ENCODE results near the gene SLC30A2.

The SLC30A2 gene

DNA sequence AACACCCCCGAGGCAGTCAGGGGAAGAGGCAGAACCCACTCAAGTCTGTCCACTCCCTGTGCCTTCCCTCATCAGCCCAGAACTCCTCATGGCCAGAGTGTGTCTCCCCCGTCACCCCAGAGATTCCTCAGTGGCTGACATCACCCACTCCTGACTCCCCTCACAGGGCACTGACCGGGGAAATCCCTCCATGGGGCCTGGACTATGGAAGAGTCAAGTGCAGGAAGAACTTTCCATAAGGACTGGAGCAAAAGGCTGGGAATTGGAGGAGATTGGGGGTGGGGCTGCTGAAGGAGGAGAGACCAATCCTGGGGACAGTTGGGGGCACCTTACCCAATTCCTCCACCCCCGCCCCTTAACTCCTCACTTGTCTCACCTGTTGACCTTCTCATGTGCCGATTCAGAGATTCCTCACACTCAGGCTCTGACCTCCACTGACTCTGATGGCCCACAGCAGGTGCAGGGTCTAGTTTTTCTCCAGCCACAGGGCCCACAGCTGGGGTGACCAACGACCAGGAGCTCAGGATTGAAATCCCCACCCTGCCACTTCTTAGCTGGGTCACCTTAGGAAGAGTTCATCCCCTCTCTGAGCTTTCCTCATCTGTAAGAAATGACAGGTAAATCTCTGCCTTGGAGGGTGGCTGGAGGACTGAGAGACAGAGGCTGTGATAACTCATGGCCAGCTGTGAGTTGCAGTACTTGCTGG lies 24.8 kb downstream of the SLC30A2 start:
- no peak for DNase-seq

DNA sequence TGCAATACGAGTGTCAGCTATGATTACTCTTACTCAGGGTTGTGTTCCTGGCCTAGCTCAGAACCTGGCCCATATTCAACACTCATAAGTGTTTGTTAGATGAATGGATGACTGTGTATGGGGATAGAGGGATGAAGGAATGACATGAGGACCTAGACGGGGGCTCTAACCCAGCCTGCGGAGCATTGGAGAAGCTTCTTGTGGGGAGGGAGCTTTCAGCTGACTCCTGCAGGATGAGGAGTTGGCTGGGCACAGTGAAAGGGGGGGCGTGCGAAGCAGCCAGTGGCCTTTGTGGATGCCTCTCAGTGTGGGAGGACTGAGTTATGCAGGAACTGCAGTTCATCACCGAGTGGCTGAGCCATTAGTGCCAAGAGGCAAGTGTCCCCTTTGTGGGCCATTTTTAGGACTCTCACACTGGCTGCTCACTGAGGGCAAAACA lies 25.6 kb downstream of the SLC30A2 start:
- no peak for DNase-seq

DNA sequence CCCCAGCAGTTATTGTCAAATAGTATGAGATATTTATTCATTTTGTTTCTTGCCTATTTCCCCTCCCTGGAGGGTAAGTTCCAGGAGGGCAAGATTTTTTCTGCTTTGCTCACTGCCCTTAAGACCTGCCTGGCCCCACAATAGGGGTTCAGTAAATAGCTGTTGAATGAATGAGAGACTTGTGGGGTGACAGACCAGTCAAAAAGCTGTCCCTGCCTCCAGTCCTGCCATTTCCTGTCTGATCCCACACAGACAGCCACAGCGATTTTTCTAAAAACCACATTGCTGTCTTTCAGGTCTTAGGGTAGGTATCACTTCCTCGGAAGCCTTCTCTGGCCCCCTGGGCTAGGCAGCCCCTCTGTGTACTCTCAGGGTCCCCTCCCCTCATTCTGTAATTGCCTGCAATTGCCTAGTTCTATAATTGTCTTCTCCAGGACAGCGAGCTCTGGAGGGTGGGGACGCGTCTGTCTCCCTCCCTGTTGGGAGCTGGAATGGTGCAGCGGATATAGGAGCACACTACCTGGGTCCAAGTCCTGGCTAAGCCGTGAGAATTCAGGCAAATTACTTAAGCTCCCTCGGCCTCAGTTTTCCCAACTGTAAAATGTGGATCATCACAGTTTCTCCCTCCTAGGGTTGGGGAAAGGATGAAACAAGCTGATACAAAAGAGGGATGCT lies 26.1 kb downstream of the SLC30A2 start:
- no peak for DNase-seq

DNA sequence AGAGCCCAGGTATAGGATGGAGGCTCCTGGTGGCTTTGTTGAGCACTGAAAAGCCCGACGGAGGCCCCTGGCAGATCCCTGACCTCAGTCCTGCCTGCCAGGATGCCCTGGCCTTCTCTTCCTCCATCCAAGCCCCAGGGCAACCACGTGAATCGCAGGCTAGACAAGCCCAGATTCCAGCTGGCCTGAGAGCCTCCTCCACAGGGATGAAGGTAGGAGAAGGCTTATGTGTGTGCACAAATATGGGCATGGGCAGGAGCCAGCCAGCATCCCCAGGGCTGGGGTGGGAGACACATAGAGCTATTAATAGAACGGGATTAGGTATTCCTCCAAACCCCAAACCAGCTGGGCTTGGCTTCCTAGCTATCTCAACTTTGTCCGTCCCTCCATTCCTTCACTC lies 28.3 kb downstream of the SLC30A2 start:
- no peak for DNase-seq

DNA sequence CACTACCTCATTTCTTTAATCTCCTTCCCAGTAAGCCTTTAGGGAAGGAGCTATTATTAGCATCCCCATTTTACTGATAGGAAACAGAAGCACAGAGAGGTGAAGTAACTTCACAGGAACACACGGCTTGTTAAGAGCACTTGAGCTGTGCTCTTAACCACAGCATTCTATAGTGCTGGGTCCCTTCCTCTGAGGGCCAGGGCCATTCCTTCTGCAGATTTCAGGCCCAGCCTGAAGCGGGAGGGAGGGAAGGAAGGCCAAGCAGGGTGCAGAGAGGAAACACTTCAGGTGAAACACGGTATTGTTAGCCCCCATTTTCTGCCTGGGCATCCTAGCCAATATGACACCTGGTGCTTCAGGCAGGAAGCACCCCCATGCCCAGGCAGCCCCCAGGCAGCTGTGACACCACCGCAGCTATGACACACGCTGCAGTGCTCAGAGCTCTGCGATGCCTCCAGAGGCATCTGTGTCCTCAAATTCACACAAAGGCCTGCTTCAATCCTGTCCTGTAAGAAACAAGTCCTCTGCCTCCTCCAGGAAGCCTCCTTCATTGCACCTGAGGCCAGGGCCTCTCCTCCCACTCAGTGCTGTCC lies 28.9 kb downstream of the SLC30A2 start:
- DNase-seq: no peak

DNA sequence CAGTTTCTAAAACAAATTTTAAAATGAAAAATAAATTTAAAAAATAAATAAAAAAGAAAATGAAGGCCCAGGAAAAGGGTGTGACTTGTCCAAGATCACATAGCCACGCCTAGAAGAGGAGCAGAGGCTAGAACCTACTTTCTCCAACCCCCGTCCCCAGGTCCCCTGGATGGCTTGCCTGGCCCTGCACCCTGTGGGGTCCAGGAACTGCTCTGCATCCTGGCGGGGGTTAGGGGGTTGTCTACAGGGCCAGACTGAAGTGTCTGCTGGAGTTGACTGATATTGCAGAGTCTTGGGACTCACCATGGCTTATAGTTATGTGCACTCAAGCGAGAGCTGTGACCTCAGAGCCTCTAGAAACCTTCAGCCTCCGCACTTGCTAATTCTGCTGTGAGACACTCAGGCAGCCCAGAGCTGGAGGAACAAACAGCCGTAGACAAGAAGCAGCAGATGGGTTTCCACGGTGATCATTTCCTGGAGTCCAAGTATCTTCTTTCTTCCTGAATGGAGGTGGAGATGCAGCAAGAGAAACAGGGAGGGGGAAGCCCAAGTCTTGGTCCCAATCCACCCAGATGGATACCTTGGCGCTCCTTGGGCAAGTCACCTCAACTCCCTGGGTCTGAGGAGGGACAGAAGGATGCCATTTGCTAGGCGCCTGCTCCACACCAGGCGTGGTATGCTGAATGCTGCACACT lies 29.5 kb downstream of the SLC30A2 start:
- peak; percentile 46 for DNase-seq

DNA sequence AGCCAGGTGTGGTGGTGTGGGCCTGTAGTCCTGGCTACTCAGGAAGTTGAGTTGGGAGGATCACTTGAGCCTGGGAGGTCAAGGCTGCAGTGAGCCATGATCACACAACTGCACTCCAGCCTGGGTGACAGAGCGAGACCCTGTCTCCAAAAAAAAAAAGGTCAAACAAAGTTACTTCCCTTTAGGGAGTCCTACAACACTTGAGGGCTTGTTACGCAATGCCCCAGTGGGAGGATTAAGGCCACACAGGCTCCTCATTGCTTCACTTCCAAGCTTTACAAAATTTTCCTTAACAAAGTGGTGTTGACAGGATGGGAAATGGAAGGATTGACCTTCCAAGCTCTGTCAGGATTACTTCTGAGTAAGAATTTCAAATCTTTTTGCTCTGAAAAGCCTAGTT lies 30.6 kb downstream of the SLC30A2 start:
- no peak for DNase-seq

DNA sequence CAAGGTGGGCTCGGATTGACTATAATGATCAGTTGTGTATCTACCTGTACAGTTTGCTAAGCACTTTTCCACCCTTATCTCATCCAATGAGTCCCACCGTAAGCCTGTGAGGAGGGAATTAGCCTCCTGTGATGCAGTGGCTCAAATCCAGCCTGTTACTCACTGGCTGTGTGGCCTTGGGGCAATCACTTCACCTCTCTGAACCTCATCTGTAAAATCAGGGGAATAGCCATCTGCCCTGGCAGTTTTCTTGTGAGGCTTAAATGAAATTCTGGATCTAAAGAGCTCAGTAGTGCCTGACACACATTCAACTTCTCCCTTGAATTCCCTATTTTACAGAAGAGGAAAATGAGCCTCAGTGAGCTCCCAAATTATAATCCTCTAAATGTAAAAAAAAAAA lies 31.7 kb downstream of the SLC30A2 start:
- DNase-seq: no peak

DNA sequence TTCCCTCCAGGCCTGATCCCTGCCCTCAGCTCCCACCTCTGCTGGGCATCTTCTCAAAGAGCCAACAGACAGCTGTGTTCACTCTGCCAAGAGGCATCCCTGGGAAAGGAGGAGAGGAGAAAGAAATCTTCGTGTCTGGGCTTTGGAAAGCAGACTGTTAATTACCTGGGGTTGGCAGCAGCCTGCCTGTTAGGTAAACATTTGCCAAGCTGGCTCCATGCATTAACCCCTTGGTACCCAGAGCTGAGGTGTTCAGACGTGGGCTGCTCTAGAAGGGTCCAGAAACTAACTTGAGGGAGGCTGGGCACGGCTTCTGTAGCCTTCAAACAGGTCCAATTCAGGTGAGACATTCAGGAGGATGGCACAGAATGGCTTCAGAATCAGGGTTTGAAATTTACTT lies 33.1 kb downstream of the SLC30A2 start:
- DNase-seq: peak; percentile 30

DNA sequence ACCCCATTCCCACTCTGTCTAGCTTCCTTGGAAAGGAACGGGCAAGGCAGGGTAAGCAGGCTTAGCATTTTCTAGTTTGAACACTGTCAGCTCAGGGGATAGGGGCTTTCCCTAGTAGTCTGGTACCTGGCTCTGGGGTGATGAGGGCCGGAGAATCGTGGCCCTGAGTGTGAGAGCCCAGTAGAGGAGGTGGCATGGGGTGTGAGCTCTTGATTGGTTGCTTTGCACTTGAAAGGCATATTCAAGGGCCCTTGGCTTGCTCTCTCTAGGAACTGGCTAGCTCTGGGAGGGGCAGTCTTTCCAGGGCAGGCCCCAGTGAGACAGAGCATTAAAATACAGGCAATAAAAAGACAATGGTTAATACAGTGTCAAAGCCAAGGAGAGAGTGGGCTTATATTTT lies 35.1 kb downstream of the SLC30A2 start:
- DNase-seq: no peak

DNA sequence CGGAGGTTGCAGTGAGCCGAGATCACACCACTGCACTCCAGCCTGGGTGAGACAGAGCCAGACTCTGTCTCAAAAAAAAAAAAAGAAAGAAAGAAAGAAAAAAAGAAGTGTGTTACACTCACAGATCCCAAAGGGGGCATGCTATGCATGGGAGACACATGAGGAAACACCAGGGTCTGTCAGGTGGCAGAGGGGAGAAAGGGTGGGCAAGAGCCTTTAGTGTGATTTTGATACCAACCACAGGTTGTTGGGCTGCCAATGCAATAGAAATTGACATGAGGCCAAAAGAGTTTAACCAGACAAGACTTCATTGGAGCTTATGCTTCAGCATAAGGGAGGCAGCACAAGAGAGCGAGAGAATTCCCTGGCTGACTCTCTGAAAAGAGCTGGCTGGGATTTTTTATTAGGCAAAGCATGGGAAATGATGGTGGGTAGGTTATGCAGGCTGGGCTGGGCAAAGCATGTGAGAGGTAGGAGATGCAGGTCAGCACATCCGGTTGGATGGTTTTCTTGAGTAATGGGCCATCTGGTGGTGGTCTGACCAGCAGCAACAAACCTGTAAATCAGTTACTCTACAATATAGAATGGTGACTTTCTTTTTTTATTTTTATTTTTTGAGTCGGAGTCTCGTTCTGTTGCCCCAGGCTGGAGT lies 36.0 kb downstream of the SLC30A2 start:
- DNase-seq: peak; percentile 50

DNA sequence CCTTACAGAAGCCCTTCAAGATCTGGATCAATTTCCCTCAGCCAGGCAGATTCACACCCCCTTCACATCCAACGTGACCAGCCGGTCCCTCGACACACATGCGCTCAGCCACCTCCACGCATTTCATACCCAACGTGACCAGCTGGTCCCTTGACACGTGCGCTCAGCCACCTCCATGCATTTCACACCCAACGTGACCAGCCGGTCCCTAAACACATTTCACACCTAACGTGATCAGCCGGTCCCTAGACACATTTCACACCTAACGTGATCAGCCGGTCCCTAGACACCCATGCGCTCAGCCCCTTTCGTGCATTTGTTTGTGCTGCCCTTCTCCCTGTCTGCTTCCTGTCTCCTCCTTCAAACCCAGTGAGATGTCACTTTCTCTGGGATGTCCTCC lies 39.2 kb downstream of the SLC30A2 start:
- DNase-seq: no peak

DNA sequence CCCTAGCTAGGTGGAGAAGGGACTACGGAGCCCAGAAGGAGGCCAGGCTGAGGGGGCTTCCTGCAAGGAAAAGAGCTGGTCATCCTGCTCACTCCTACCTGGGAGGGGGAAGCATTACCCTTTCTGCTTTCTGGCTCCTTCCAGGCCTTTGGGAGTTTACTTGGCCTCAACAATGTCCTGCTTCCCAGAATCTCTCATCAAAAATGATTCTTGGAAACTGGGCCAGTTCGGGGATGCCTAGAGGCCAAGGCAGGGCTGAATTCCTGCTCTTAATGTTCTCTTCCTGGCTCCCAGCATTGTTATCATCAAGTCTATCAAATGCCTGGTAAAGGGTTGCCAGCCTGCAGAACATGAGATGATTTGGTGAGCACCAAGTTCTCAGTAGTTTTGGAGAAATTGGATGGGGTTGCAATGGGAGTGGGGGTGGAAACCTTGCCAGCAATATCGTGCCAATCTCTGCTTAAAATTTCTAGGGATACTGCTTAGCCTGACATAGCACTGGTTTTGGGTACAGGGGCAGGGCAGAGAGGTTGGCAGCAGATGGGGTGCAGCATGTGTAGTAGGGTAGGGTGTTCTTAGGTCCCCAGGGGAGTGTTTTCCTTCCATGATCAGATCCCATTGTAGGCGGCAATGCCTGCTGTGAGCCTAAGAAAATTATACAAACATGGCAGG lies 40.3 kb downstream of the SLC30A2 start:
- no peak for DNase-seq

DNA sequence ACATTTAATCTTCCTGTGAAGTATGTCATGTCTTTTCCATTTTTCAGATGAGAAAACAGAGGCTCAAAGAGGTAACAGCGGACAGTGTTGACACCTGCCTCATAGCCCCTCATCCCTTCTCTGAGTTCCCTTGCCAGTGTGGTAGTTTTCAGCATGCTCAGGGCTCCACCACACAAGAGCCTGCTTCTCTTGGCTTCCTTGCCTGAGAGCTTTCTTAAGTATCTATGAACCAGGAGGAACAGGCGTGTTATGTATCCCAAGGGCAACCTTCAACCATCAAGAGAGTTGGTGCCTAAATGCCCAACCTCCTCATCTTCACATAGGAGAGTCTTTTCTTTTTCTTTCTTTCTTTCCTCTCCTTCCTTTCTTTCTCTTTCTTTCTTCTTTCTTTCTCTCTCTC lies 42.2 kb downstream of the SLC30A2 start:
- DNase-seq: no peak

DNA sequence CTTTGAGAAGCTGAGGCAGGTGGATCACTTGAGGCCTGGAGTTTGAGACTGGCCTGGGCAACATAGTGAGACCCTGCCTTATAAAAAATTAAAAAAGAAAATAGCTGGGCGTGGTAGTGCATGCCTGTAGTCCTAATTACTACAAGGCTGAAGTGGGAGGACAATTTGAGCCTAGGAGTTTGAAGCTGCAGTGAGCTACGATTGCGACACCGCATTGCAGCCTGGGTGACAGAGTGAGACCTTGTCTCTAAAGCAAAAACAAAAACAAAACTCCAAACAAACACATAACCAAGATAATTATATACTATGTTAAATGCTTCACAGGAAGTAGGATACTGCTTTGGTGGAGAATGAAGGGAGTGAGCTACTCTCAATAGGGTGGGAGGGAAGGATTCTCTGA lies 42.7 kb downstream of the SLC30A2 start:
- DNase-seq: no peak

DNA sequence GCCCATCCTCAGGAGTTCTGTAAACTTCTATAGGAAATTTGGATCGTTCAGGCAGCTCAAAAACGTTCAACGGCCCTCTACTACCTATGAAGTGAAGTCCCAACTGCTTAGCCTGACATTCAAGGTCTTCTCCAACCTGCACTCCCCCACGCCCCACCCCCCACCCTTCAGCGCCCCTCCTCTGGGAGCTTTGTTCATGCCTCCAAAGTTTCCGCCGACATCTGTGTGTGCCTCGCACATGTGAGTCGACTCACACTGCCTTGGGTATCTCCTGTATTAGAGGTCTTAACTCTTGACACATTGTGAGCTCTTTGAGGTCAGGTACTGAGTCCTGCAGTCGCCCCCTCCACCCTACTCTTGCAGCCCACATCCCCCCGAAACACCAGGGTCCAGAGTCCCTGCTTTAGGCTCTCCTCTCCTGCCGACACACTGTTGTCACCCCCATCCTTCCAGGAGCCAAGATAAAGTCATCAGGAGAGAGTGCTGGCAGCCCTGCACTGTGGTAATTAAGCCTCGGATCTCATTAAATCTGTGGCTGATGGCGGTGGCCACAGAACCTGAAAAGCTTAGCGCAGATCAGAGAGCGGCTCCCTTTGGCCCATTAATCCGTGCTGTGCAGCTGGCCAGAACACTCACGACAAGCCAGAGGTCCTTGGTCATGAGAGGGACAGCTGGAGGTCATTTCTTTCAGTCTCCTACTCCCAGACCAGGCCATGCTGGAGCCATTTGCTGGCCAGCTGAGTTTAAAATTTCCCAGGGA lies 46.7 kb downstream of the SLC30A2 start:
- no peak for DNase-seq

DNA sequence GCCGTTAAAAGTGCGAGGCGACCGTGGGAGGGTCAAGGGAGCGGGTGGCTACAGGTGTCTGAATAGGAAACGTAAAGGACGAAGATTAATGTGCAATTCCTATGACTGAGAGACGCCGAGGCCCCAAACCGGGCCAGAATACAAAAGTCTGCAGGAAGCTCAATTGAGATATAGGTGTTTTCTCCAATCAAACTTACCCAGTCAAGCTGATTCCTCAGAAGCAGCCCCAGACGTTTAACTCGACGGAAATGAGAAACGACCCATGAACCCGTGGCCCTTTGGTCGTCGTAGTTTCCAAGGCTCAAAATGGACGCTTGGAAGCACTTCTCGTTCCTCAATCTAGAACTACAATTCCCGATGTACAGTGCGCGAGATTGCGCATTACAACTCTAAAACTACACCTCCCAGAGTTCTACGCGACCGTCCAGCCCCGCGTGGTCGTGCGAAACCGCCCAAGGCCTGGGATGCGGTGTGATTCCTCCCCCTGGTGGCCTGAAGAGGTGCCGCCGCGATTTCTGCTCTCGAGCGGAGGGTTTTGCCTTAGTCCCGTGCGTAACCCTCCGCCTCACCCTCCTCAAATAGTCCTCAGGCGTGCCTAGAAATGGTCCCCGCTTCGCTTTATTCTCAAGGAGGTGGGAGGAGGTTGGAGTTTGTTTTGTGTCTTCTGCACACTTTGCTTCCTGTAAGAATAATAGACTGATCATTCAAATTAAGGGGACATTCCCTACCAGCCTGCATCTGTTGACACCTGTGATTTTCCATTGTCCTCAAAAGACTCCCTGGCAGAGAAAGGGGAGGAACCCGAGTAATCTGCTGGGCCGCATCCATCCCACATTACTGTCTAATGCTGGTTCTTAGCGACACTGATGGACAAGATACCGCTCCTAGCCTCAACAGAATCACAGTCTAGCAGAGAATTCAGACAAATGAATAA lies 47.8 kb downstream of the SLC30A2 start, which contains the start of gene PAFAH2:
PAFAH2 (minus strand) TSS at position 236 of the 934 bp plus-strand sequence. CDS start 7,247 bp downstream, outside the sequence.
- DNase-seq: peak; percentile 97

DNA sequence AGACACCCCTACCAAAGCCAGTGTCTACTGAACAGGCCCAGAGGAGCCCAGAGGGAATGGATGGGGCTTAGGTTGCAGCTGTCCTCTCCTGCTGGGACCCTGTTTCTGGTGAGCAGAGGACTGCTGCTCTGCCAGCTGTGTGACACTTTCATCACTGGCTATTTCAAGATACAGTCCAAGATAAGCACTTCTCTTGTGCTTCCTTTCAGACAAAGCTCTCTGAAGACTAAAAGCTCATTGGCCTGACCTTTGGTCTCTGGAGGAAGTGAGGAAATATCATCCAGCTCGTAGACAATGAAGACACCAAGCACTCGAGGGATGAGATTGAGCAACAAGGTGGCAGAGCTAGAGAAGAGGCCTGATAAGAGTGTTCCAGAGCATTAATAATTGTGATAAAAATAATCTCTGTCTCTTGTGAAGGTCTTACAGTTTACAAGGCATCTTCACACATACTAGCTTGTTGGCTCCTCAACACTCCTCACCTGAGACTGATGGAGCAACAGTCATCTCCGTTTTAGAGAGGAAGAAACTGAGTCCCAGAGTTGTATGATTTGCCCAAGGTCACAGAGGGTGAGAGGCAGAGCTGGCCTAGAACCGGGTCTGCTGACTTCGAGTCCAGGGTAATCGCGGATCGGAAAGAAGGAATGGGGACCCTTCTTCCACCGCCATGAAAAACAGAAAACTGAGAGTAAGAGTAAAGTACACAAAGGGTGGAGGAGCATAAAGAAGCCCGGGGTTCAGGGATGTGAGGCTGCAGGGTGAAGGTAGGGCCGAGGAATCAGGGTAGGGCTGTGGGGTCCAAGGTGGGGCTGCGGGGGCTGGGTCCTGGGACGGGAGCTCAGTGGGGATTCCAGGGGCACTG lies 48.7 kb downstream of the SLC30A2 start:
- DNase-seq: no peak

DNA sequence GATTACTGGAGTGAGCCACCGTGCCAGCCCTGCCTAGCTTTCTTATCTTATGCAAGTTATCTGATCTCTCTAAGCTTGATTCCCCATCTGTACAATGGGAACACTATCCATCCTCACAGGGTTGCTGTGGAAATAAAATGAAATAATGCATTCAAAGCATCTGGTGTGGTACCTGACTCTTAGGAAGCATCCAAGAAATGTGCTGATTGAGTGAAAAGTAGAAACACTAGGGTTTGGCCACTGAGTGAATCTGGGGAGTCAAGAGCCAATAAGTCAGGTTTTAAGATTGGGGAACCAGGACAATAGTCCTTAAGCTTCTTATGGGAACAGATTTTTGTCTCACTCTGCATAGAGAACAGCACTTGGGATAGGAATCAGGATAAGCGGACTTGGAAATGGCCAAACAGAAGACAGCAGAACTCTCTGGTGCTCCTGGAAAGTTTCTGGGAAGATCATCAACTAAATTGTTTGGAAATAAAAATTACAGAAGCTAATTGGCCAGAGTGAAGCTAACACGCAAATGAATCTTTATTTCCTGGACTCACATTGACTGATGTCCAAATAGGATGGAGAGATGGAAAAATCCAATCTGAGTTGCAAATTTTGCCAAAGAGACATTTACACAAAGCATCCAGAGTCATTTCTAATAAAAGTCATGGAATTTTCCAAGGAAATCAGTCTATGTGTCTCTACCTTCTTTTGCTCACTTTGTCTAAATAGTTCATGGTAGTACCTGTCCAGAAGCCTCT lies 51.3 kb downstream of the SLC30A2 start:
- no peak for DNase-seq
